Brain microvascular endothelial cell (primary cell): ENCODE data around the gene SLC8A3.

Source experiments
- DNase-seq: peaks from one replicate; pipeline ENCODE4 v3.0.0-alpha.2; 2020
- H3K27ac ChIP-seq: fragments of 250-450 bp; sonication (Bioruptor Pico); 2 replicates; pipeline ENCODE4 v1.5.1; 2020; ENCODE audit warnings: mild to moderate bottlenecking, moderate library complexity
- H3K27me3 ChIP-seq: fragments of 250-450 bp; sonication (Bioruptor Pico); replicated peaks from 2 replicates; pipeline ENCODE4 v1.5.1; 2020; ENCODE audit warnings: mild to moderate bottlenecking
- H3K36me3 ChIP-seq: fragments of 250-450 bp; sonication (Bioruptor Pico); replicated peaks from 2 replicates; pipeline ENCODE4 v1.5.1; 2020; ENCODE audit warnings: mild to moderate bottlenecking
- H3K4me3 ChIP-seq: 2 replicates; pipeline ENCODE4 v1.5.1; 2011; ENCODE audit warnings: low read depth, mild to moderate bottlenecking, control low read depth, low read length, moderate library complexity
- in situ Hi-C: cut with HindIII; loops from 2 replicates; pipeline ENCODE4 v1.10.0; 2017; ENCODE audit warnings: low sequenced_read_pairs, low pct_ligation_motif_present
- TF ChIP-seq, protein P1 (sequence below): IDR thresholded peaks from 2 replicates; pipeline ENCODE4 v1.5.1; 2011; ENCODE audit warnings: low read depth, mild to moderate bottlenecking, moderate library complexity, low read length, control low read depth, inconsistent platforms; ENCODE audit errors: missing control alignments

Gene SLC8A3

GRCh38 chr14:70181276-70181675 is 7.5 kb downstream of the SLC8A3 start:
- Histone ChIP-seq H3K27ac (no peak overlapping the region), H3K4me3 (no peak overlapping the region), H3K27me3 (no peaks in the 10 kb centered on the region), H3K36me3 (no peaks in the 10 kb centered on the region)
- no peak for DNase-seq
- TF ChIP-seq, protein P1, sequence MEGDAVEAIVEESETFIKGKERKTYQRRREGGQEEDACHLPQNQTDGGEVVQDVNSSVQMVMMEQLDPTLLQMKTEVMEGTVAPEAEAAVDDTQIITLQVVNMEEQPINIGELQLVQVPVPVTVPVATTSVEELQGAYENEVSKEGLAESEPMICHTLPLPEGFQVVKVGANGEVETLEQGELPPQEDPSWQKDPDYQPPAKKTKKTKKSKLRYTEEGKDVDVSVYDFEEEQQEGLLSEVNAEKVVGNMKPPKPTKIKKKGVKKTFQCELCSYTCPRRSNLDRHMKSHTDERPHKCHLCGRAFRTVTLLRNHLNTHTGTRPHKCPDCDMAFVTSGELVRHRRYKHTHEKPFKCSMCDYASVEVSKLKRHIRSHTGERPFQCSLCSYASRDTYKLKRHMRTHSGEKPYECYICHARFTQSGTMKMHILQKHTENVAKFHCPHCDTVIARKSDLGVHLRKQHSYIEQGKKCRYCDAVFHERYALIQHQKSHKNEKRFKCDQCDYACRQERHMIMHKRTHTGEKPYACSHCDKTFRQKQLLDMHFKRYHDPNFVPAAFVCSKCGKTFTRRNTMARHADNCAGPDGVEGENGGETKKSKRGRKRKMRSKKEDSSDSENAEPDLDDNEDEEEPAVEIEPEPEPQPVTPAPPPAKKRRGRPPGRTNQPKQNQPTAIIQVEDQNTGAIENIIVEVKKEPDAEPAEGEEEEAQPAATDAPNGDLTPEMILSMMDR, result no peak
- in situ Hi-C loops, result no loop called here

- H3K27me3 ChIP-seq, result no peaks in the 10 kb centered on the region
- no peak overlapping the region for H3K27ac ChIP-seq
- no peak for DNase-seq
- no peaks in the 10 kb centered on the region for H3K36me3 ChIP-seq
- no peak overlapping the region for H3K4me3 ChIP-seq
- in situ Hi-C loops, result no loop called here
- TF ChIP-seq, protein P1, result no peak
Measured at GRCh38 chr14:70180718-70181117, 8.0 kb downstream of the SLC8A3 start.

DNA sequence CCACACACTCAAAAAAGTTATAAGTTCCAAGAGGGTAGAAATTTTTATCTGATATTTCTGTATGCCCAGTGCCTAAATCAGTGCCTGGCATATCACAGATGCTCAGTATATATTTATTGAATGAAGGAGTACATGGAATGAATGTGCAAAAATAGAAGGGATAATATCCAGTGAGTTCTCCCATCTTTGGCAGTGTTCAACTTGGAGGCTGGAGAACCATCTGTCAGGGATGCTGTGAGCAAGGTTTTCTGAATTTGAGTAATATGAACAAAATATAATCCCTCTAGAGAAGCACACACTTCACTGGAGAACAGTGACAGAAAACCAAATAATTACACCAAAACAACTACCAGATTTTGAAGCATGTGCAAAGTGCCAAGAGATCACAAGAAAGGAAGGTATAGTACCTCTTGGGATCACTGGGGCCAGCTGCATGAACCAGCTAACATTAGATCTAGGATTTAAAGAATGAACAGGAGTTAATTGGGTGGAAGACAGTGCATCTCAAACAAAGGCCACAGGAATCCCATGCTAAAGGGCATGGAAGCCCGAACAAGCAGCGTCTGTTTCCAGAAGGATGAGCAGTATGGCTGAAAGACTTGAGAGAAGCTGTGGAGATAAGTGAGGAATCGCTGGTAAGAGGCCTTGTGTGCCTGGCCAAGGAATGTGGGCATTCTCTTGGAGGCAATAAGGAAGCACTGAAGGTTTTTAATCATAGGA is 11.5 kb downstream of the SLC8A3 start:
- Histone ChIP-seq H3K36me3 (no peaks in the 10 kb centered on the region), H3K27ac (no peak overlapping the region), H3K27me3 (no peaks in the 10 kb centered on the region), H3K4me3 (no peak overlapping the region)
- TF ChIP-seq, protein P1, result no peak
- in situ Hi-C loops, result no loop called here
- DNase-seq, result no peak

DNA sequence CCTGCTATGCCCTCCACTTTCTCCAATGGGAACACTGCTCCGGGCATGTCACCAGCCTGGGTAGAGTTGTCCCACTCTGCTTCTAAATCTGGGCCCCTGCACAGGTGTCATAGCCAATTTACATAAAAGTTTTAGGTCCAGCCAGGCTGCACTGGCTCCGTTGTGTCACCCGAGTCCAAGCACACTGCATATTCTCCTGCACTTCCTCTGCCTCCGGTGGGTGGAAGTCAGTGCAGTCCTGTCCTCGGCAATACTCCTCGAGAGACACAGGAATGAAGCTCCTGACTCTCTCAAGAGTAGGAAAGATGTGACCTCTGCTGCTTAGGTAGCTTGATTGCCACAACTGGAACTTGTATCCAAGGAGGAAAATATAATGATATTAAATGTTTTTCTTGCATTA is 15.2 kb downstream of the SLC8A3 start:
- no peak overlapping the region for H3K27ac ChIP-seq
- in situ Hi-C loops, result no loop called here
- DNase-seq, result no peak
- TF ChIP-seq, protein P1, result no peak
- H3K36me3 ChIP-seq, result no peaks in the 10 kb centered on the region
- H3K4me3 ChIP-seq, result no peak overlapping the region
- H3K27me3 ChIP-seq, result no peaks in the 10 kb centered on the region

DNA sequence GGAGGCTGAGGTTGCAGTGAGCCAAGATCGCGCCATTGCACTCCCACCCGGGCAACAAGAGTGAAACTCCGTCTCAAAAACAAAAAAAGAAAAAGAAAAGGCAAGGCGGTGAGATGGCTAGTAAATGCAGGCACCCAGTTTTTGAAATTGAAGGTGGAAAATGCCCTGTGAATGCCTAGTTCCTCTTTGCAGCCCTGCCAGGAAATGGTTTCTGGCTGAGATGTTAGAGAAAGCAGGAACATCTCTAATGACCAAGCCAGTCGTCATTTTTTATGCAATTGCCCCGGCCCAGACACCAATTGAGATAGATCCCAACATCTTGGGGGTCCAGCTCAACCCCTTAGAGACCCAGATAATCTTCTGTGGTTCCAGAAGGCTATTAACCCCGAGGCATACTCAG is 17.0 kb downstream of the SLC8A3 start:
- no peak overlapping the region for H3K27ac ChIP-seq
- DNase-seq, result no peak
- TF ChIP-seq, protein P1, result no peak
- H3K36me3 ChIP-seq, result no peaks in the 10 kb centered on the region
- H3K27me3 ChIP-seq, result no peaks in the 10 kb centered on the region
- H3K4me3 ChIP-seq, result no peak overlapping the region
- in situ Hi-C loops, result no loop called here

DNA sequence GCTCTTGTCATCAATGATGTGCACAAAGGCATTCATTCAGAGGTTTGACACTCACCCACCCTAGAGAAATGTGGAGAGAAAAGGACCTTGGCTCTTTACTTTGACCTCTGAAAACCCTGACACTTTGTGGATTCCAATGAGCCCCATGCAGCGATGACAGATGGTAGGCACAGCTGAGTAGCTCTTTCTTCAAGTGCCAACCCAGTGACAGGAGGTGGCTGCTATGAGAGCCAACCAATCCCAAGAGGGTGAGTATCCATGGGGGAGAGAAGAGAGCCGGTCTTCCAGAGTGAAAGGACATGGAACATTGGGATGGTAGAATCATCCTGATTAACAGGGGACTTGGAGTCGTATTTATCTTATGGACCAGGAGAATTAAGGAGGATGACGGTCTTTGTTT is 17.8 kb downstream of the SLC8A3 start:
- TF ChIP-seq, protein P1, result no peak
- H3K27ac ChIP-seq, result no peak overlapping the region
- no peaks in the 10 kb centered on the region for H3K36me3 ChIP-seq
- H3K4me3 ChIP-seq, result no peak overlapping the region
- in situ Hi-C loops, result no loop called here
- H3K27me3 ChIP-seq, result no peaks in the 10 kb centered on the region
- DNase-seq, result no peak
